ENCODE results near the gene DOK6. TPM values are rescaled to one million over a fixed set of nuclear protein-coding genes. Genes with fewer than 3 reads are reported as not detected.

Gene DOK6
- total and polyA plus RNA-seq, 9 of the 15 experiments (the other 6 are each of a cell fraction or from before 2014, with no cell fraction given) = not detected

- no peaks in the 10 kb centered on the region for H3K9me3 ChIP-seq (replicated peaks; ENCODE audit: control insufficient read depth, insufficient read depth, low read depth, low read length)
- no peaks in the 10 kb centered on the region for H4K20me1 ChIP-seq (replicated peaks; ENCODE audit: control insufficient read depth, insufficient read depth, low read length)
- ChIA-PET POLR2A (no interaction called here), CTCF (ENCODE audit: low intra/inter-chr PET ratio) (no interaction called here)
- H3K27ac ChIP-seq (ENCODE audit: extremely low read depth, low read depth, low read length) = no peak overlapping the region
- TF ChIP-seq BMI1 (IDR thresholded peaks at IDR 0.05; ENCODE audit: low read length) (no peak), NR2C1 (IDR thresholded peaks at IDR 0.05) (no peak), NR2C1 (tag; IDR thresholded peaks at IDR 0.05) (no peak), HNRNPH1 (optimal IDR thresholded peaks at IDR 0.05; ENCODE audit: low read depth, low read length) (no peak), LEF1 (IDR thresholded peaks at IDR 0.05) (no peak), THRB (CRISPR knock-in tag; conservative IDR thresholded peaks at IDR 0.05) (no peak), PHF21A (IDR thresholded peaks at IDR 0.05; ENCODE audit: borderline replicate concordance, low read depth) (no peak), BHLHE40 (IDR thresholded peaks at IDR 0.05; ENCODE audit: low read length) (no peak), NFRKB (IDR thresholded peaks at IDR 0.05; ENCODE audit: low read depth) (no peak), STAT5A (IDR thresholded peaks at IDR 0.05; ENCODE audit: borderline replicate concordance, low read length) (no peak), KHSRP (IDR thresholded peaks at IDR 0.05) (no peak)
- TF ChIP-seq, protein P1, sequence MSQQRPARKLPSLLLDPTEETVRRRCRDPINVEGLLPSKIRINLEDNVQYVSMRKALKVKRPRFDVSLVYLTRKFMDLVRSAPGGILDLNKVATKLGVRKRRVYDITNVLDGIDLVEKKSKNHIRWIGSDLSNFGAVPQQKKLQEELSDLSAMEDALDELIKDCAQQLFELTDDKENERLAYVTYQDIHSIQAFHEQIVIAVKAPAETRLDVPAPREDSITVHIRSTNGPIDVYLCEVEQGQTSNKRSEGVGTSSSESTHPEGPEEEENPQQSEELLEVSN (IDR thresholded peaks at IDR 0.05; ENCODE audit: borderline replicate concordance in 1 of 2, extremely low read depth in 1 of 2, insufficient read depth in 1 of 2, insufficient read length in 1 of 2, low read depth in 1 of 2, low read length in 1 of 2, poor library complexity in 1 of 2, severe bottlenecking in 1 of 2) = no peak
- TF ChIP-seq, protein P2, sequence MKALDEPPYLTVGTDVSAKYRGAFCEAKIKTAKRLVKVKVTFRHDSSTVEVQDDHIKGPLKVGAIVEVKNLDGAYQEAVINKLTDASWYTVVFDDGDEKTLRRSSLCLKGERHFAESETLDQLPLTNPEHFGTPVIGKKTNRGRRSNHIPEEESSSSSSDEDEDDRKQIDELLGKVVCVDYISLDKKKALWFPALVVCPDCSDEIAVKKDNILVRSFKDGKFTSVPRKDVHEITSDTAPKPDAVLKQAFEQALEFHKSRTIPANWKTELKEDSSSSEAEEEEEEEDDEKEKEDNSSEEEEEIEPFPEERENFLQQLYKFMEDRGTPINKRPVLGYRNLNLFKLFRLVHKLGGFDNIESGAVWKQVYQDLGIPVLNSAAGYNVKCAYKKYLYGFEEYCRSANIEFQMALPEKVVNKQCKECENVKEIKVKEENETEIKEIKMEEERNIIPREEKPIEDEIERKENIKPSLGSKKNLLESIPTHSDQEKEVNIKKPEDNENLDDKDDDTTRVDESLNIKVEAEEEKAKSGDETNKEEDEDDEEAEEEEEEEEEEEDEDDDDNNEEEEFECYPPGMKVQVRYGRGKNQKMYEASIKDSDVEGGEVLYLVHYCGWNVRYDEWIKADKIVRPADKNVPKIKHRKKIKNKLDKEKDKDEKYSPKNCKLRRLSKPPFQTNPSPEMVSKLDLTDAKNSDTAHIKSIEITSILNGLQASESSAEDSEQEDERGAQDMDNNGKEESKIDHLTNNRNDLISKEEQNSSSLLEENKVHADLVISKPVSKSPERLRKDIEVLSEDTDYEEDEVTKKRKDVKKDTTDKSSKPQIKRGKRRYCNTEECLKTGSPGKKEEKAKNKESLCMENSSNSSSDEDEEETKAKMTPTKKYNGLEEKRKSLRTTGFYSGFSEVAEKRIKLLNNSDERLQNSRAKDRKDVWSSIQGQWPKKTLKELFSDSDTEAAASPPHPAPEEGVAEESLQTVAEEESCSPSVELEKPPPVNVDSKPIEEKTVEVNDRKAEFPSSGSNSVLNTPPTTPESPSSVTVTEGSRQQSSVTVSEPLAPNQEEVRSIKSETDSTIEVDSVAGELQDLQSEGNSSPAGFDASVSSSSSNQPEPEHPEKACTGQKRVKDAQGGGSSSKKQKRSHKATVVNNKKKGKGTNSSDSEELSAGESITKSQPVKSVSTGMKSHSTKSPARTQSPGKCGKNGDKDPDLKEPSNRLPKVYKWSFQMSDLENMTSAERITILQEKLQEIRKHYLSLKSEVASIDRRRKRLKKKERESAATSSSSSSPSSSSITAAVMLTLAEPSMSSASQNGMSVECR (CRISPR knock-in tag; IDR thresholded peaks at IDR 0.05) = no peak
- intact Hi-C loops (cut with micrococcal nuclease) = no loop called here
- DNase-seq (ENCODE audit: extremely low read depth in 1 of 4, low spot score in 3 of 4) = no peak
- no peaks in the 10 kb centered on the region for H3K4me1 ChIP-seq (replicated peaks in 1 of 2; ENCODE audit: control insufficient read depth in 2 of 2, insufficient read depth in 2 of 2, low read length in 2 of 2)
- no peaks in the 10 kb centered on the region for H3K27me3 ChIP-seq (ENCODE audit: control insufficient read depth in 2 of 2, insufficient read depth in 2 of 2, low read length in 2 of 2)
- no peaks in the 10 kb centered on the region for H3K9me1 ChIP-seq (ENCODE audit: control insufficient read depth, insufficient read depth, low read length)
- no peaks in the 10 kb centered on the region for H3K79me2 ChIP-seq (ENCODE audit: control insufficient read depth, insufficient read depth, low read length)
- 0% methylated on average over 1 of the region's 2 CpGs for WGBS (ENCODE audit: insufficient coverage, low coverage, missing lambda C conversion rate)
- no peak overlapping the region for H3K9ac ChIP-seq (ENCODE audit: insufficient read depth in 1 of 2, low read depth in 2 of 2, low read length in 2 of 2)
- in situ Hi-C loops (cut with MboI) = no loop called here
- no peak for FAIRE-seq
- no peak for ATAC-seq
- no peak overlapping the region for H3K4me2 ChIP-seq (ENCODE audit: insufficient read depth, low read length)
- H3K4me3 ChIP-seq = no peak overlapping the region
- H2AFZ ChIP-seq (ENCODE audit: low read depth, low read length) = no peak overlapping the region
- H3K36me3 ChIP-seq (ENCODE audit: control insufficient read depth, insufficient read depth, low read length) = no peaks in the 10 kb centered on the region
- no TSS peak for BruUV-seq (replicated peaks)
Measured at GRCh38 chr18:69435000-69435399, 34.3 kb downstream of the DOK6 start.
